GM21360 (cell line): ENCODE data around the gene ARHGEF4.

Source experiments
- ATAC-seq: cut with Tn5 transposase; IDR thresholded peaks from one replicate; pipeline ENCODE4 v1.9.1; 2021; ENCODE audit warnings: mild to moderate bottlenecking, moderate library complexity; ENCODE audit not compliant: unreplicated experiment

Gene ARHGEF4

DNA sequence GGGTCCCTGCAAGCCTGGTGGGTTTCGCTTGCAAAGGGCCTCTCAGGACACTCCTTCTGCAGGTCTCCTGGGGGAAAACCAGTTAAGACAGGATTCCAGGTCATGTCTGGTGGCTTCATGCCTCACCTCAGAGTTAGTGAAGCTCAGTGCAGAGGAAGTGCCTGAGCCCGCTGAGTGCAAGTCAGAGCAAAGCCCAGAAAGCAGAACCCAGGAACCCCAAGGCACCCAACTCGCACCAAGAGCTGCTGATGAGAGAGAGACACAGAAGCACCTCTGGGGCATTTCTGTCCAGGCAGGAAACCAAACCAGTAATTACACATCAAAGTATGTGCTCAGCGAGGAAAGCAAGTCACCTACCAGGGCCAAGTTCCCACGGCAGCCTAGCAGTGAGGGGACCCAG is 78.4 kb downstream of the ARHGEF4 start:
- ATAC-seq = no peak

DNA sequence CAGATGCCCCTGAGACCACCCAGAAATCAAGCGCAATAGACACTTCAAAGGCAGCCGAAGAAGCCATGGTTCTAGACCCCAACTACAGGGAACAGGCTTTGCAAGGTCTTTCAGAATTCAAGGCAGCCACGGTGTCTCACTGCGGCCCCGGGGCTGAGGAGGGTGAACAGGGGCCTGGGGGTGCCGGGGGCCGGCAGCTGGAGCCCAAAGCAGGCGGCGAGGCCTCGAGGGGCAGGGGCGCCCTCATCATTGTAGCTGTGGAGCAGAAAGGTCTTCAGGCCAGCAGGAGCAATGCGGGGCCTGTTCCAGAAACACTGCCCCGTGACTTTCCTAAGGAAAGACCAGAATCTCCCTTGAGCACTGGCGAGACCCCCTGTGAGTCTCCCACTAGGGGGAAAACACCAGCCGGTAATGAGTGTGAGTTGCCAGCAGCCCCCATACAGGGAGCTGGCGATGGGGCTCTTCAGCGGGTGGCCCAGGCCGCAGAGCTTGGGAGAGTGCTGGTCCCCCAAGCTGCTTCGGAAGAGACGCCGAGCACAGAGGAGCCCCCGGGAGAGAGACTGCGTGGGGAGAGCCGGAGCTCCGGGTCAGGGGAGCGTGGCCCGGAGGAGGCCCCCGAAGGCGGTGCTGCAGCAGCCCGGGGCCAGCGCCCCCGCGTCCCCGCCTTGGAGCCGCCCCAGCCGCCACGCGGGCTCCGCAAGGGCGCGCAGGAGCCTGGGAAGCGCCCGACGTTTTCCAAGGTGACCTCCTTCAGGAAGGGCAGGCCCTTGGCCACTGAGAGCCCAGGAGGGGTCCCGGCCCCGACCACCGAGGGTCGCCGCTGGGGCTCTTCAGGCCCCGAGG is 79.1 kb downstream of the ARHGEF4 start:
- ATAC-seq = no peak

DNA sequence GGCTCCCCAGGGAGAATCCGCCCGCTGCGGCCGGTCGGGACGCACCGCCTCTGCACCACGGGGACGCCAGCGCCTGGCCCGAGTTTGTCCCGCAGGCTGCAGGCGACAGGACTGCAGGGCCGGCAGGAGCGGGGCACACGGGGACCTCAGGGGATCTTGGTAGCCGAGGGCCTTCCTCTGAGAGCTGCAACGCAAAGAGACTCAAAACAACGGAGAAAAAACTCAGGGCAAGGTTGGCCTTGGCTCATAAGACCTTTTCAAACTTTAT is 79.7 kb downstream of the ARHGEF4 start:
- no peak for ATAC-seq

GRCh38 chr2:130917006-130917688 is 80.4 kb downstream of the ARHGEF4 start:
- ATAC-seq = no peak

GRCh38 chr2:130918393-130918792 is 81.7 kb downstream of the ARHGEF4 start:
- ATAC-seq = no peak

DNA sequence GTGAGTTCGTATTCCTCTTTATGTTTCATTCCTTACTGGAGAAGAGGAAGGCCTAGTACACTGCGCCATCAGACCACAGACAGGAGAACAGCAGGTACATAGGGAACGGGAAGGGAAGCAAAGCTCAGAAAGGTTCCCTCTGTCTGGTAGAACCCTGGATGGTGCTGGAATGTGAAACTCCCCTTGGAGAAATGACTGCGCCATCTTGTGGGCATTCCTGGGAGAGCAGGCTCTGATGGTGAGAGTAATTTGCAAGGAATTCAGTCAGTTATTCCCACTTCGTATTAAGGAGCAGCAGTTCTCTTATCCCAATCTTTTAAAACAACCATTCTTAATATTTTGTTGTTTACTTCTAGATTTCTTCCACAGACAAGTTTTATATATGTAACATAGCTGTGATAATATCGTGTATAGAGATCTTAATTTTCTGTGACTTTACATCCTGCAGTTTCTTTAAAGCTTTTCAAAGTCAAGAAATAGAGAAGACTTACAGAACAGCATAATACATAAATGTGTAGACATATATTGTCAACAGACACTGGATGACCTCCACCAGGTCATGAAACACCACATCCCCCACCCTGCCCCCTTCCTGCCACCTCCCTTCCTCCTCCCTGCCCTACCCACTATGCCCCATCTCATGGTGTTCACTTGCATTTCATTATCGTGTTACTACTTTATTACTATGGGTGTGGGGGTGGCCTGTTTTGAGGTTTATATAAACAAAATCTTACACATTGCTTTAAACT is 83.9 kb downstream of the ARHGEF4 start:
- no peak for ATAC-seq

DNA sequence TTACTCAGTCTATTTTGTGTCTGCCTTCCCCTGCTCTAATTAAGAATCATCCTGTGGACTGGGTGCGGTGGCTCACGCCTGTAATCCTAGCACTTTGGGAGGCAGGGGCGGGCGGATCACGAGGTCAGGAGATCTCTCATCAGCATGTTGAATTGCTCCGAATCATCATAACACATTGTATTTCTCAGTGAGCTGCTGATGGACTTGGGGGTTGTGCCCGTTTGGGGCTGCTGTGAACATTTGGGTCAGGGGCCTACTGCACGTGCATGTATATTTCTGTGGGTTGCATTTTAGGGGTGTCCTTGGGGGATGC is 84.4 kb downstream of the ARHGEF4 start:
- ATAC-seq = no peak

- ATAC-seq = no peak
Observed at GRCh38 chr2:130922417-130922816, 85.7 kb downstream of the ARHGEF4 start.

- ATAC-seq = no peak
Observed at GRCh38 chr2:130928385-130928784, 91.7 kb downstream of the ARHGEF4 start.

GRCh38 chr2:130930740-130931659 is 94.3 kb downstream of the ARHGEF4 start:
- ATAC-seq = no peak

GRCh38 chr2:130933501-130933900 is 96.8 kb downstream of the ARHGEF4 start:
- ATAC-seq = no peak

- no peak for ATAC-seq
Observed at GRCh38 chr2:130936451-130936850, 99.7 kb downstream of the ARHGEF4 start.

- no peak for ATAC-seq
Observed at GRCh38 chr2:130947967-130948366, 111.3 kb downstream of the ARHGEF4 start.

- ATAC-seq = no peak
Observed at GRCh38 chr2:130949954-130950353, 113.2 kb downstream of the ARHGEF4 start.

DNA sequence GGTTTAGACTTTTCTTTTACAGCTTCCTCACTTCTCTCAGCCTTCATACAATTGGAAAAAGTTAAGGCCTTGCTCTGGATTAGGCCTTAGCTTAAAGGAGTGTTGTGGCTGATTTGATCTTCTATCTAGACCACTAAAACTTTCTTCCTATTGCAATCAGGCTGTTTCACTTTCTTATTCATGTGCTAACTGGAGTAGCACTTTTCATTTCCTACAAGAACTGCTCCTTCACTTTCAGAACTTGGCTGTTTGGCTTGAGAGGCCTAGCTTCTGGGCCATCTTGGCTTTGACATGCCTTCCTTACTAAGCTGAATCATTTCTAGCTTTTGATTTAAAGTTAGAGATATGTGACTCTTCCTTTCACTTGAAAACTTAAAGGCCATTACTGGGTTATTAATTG is 114.3 kb downstream of the ARHGEF4 start:
- ATAC-seq = no peak

- no peak for ATAC-seq
Observed at GRCh38 chr2:130954873-130955272, 118.2 kb downstream of the ARHGEF4 start.

- ATAC-seq = no peak
Observed at GRCh38 chr2:130957915-130958314, 121.2 kb downstream of the ARHGEF4 start.

- no peak for ATAC-seq
Observed at GRCh38 chr2:130963196-130963848, 126.6 kb downstream of the ARHGEF4 start.

DNA sequence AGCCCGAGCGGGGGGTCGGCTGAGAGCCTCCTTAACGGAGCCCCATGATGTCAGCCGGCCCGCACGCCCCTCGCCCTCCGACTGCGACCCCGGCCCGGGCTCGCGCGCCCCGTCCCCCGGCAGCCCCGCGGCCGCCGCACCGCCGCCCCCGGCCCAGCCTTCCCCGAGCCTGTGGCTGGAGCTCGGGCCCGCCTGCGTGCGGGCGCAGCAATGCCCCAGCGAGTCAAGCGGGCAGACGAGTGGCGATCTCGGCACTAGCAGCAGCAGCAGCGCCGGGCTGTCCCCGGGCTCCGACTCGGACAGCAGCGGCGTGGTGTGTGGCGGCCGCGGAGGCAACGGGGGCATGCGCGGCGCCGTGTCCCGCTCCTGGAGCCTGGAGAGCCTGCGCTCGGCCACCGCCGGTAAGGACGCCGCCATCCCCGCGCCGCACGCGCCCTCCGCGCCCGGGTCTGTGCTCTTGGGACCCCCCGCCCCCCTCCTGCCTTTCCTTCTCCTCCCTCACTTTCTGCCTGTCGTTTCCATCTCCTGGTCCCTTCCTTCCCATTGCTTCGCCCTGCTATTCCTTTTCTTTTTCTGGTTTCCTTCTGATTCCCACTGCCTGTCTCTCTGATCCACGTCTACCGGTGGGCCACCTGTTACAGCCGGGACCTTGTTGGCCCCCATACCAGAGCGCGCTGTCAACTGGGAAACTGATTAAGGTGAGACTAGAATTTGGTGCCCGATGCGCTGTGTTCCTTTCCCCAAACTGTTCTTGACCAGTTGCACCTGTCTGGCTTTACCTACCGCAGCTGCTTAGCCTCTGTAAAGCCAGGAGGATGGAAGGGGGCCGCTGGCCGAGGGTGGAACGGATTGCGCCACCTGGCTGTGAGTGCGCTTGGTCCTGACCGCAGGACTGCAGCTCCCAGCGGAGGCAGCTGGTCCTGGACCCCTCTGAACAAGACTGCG is 127.4 kb downstream of the ARHGEF4 start:
- no peak for ATAC-seq
